SH-SY5Y (cell line): Measurements from ENCODE around the gene CACNA1B.

ENCODE experiments used
- GATA2 ChIP-seq: IDR thresholded peaks from 2 replicates; pipeline ENCODE4 v1.6.1; 2011; ENCODE audit warnings: mild to moderate bottlenecking, low read depth, low read length
- GATA3 ChIP-seq: IDR thresholded peaks from 2 replicates; pipeline ENCODE4 v1.6.1; 2011; ENCODE audit warnings: low read depth, mild to moderate bottlenecking, low read length, moderate library complexity

GRCh38 chr9:138061631-138062030 lies 184.0 kb downstream of the CACNA1B start:
- TF ChIP-seq GATA2 (no peak), GATA3 (no peak)
